ENCODE measurements around the gene RBM18.

DNA sequence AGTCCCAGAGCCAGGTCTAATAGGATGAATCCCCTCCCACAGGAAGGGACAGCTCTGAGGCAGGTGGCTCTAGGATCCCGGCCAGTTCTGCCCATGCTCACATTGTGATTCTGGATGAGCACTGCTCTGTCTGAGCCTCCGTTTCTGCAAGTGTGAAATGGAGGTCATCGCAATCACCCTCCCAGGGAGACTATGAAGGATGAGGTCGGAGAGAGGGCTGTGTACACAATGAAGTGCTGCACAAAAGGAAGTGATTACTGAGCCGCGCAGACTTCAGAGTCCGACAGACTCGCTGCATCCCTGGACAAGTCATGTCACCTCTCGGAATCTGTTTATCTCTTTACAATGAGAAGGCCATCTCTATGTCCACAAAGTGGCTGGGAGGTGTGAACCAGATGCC is 57.5 kb downstream of the RBM18 start:
- TF ChIP-seq CTCF (IDR thresholded peaks at IDR 0.05) (no peak), POLR2A (IDR thresholded peaks at IDR 0.05) (no peak)
